ENCODE data around the gene BMAL1.

Gene BMAL1

DNA sequence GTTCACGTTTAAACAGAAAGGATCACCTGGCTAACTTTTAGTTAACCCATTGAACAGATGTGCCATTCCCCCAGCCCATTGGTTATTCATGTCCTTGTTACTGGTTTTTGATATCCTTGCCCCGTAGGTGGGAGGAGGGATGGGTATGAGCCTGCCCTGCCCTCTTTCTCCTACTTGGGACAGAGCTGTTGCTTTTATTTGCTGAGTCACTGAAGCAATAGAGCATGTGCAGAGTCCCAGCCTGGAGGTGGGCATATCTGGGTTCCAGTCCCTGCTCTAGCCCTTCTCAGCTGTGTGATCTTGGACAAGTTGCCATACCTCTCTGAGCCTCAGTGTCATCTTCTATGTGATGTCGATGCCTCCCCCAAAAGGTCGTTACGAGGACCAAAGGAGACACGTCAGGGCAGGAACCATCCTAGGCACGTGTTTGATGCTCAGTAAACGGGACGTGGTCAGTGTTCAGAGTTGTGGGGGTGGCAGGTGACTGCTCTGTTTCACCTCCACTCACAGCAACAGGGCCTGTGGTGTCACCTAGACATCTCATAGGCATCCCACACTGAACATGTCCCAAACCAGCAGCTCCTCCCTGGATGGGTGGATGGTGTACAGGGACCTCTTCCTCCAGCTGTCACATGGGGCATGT, 61.0 kb downstream of the BMAL1 start:
- TF ChIP-seq CTCF (IDR thresholded peaks at IDR 0.05; ENCODE audit: extremely low read depth, missing control alignments): no peak
- no peak for DNase-seq (ENCODE audit: low spot score)

- DNase-seq (ENCODE audit: low spot score): no peak
- no peak for TF ChIP-seq CTCF (IDR thresholded peaks at IDR 0.05; ENCODE audit: extremely low read depth, missing control alignments)
Observed at GRCh38 chr11:13339195-13340153, 61.9 kb downstream of the BMAL1 start.

DNA sequence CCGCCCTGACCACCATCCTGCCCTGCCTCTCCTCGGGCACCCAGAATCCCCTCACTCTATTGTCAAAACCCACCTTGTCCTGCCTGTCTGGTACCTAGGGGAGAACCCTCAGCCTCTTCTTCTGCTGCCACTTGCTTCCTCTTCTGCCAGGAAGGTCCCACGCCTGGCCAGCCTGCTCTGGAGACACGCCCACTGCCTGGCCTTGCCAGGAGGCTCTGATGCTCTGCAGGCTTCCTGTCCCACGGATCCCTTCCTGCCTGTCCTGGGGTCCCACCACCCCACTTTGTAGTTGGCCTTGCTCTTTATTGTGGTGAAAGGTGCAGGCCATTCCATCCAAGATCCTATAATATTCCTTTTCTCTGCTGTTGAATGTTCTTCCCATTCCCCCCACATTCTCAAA, 63.4 kb downstream of the BMAL1 start:
- TF ChIP-seq CTCF (IDR thresholded peaks at IDR 0.05; ENCODE audit: extremely low read depth, missing control alignments): no peak
- DNase-seq (ENCODE audit: low spot score): no peak

DNA sequence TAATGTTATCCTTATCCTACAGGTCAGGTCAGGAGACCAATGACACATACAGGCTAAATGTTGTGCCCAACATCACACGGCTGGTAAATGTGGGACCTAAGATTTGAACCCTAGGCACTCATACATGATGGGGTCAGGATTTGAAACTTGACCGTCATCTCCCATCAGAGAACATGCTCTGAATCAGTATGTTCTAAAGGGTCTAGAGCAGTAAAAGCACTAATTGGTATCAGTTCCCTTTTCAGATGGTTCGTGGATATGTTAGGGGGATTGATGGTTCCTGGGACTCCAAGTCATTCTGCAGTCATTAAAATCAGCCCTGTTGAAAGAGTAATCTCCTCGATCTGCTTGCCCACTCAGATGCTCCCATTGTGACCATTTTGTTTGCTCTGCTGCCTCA, 65.5 kb downstream of the BMAL1 start:
- no peak for DNase-seq (ENCODE audit: low spot score)
- no peak for TF ChIP-seq CTCF (IDR thresholded peaks at IDR 0.05; ENCODE audit: extremely low read depth, missing control alignments)

GRCh38 chr11:13343931-13344717, 66.5 kb downstream of the BMAL1 start:
- TF ChIP-seq CTCF (IDR thresholded peaks at IDR 0.05; ENCODE audit: extremely low read depth, missing control alignments): peak; percentile 80

DNA sequence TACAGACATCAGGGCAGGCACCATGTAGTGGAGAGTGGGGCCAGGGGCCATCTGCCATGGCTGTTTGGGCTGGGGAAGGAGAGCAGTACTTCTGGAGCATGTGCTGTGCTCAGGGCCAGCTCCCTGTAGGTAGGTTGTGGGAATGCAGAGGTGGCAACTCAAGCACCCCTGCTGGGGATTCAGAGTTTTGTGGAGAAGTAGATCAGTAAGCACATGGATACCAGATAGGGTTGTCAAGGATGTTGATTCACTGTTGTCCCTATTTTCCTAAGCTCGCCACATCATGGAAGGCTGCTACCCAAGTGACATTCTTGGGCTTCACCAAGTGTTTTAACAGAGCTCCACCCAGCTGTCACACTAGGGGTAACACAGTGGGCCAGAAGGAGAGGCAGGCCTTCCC, 67.2 kb downstream of the BMAL1 start:
- no peak for DNase-seq (ENCODE audit: low spot score)
- TF ChIP-seq CTCF (IDR thresholded peaks at IDR 0.05; ENCODE audit: extremely low read depth, missing control alignments): no peak

More at GRCh38 chr11:13343931-13344717, 66.5 kb downstream of the BMAL1 start:
- peak; percentile 58 for DNase-seq (ENCODE audit: low spot score)
